HG03135 (cell line): ENCODE measurements around the gene NRG3.

Experiments
- ATAC-seq: cut with Tn5 transposase; IDR thresholded peaks from one replicate; pipeline ENCODE4 v1.9.1; 2021; ENCODE audit warnings: mild to moderate bottlenecking, moderate library complexity; ENCODE audit not compliant: unreplicated experiment

NRG3 gene

DNA sequence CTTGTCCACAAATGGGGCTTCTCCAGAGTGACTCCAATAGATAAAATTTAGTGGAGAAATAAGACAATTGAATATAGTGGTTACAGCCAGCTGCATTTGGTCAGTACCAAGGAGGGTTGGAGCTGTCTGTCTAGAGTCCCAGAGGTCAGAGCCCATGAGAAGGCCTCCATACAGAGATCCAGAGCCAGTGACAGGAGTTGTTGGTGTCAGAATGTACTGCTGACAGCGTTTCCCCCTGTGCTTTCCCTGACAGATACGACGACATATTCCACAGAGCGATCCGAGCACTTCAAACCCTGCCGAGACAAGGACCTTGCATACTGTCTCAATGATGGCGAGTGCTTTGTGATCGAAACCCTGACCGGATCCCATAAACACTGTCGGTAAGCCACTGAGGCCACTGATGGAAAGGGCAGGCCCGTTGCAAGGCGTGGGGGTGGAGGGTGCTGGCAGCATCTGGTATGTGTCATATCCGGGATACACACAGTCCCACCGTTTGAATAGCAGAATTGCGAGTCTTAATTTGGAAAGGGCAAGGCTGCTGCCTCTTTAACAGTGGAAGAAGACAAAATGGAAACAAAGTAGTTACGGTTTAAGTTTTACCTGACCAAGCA lies 483.6 kb downstream of the NRG3 start:
- no peak for ATAC-seq

DNA sequence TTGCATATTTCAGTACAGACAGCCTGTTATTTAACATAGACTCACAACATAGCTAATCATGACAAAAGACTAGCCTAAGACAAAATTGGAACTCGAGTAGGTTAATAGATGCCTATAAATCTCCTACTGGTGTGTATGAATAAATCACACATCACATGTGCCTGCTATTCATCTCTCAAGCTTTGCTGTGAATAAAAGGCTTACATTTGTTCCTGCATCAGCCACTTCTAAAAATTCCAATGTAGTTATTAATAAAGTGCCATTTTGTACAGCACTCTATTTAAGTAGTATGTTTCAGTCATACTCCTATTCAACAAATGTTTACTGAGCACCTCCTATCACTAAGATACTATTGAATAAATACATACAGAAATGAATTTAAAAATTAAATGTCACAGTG lies 486.3 kb downstream of the NRG3 start:
- ATAC-seq: no peak

DNA sequence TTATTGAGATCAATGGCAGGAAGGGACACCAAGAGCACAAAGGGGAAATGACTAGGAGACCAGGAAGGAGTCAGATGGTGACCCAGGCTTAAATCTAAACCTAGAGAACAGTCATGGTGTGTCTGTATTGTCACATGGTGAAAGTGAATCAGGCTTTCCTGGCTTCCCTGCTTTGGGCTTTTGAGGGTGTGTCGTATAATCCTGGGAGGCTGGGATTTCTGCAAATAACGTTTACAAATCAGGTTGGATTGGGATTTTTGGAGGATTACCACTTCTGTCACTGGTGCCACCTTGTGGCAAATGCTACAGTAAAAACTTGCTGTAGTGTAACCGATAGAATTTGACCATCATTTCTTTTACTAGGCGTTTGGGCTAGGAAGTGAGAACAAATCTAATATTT lies 502.6 kb downstream of the NRG3 start:
- ATAC-seq: no peak

DNA sequence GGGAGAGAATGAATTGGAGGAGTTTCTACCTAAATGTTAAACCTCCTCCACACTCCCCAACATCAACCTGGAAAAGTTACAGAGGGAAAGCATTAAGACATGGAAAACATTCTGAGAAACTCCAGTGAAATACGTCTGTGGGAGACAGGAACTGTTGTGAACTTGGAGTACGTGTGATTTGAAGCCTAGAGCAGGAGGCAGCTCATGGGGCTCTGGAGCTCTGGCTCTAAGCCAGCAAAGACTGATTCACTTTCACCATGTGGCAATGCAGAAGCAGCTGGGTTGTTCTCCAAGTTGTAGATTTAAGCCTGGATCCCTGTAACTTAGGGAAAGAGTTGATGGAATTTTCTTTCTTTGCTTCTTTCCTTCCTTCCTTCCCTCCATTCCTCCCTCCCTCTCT lies 503.2 kb downstream of the NRG3 start:
- no peak for ATAC-seq

DNA sequence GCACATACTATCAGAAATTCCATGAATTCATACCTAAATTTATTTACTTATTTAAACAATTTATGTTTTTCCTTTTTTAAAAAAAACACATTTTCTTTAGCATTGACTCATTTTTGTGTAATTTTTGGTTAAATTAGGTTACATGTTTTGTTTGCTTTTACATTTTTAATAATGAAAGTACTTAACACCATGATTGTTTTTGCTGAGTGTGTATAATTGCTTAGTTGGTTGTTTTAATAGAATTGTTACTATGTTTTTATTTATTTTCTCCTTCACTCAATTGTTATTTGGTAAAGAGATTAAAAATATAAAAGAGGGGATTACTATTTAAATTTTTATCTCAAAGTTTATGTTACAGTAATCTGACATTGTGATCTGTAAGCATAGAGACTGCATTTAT lies 508.4 kb downstream of the NRG3 start:
- no peak for ATAC-seq

DNA sequence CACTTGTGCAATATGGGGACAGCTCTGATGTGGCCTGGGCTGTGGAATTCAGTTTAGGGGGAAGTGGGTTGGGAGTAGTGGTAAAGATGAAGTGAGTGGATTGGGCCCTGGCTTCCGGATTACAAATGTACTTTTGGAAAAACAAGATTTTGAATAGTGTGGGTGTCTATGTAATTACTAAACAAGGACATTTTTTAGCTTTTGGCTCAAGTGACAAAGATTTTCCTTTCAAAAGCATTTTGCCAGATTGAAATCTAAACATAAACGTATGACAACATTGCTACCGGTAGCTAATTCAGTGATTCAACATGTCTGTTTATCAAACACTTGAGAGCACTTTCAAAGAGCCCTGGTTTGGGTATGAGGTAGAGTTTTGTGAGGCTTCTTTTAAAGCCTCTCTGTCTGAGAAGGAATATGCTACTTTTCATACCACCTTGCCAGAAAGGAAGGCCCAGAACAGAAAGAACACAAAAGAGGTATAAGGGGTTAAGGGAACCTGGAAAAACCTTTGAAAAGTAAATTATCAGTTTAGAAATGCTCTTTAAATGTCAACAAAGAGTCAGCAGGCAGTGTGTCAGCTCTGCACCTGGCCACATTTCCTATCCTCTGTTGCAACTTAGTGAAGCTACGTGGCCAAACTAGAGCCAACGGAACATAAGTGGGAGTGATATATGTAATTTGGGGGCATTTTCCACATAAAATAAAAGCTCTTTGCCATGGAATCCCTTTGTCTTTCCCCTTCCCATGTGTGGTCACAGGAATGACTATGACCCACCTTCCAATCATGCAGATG lies 516.1 kb downstream of the NRG3 start:
- no peak for ATAC-seq

DNA sequence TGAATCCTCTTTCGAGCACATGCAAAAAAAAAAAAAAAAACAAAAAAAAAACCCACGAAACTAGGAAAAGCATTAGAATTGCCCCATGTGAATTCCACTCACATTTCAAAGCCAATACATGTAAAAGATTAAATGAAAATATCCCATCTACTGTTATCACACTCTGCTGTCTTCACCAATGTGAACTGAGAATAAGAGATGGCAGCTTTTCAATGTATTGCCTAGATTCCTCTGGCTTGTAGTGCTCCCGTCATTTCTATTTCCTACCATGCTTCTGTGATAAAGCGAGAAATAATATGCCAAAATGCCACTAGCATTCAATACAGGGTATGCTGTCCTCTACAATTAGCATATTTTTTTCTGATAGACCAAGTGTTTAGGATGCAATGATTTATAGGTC lies 517.0 kb downstream of the NRG3 start:
- ATAC-seq: no peak

DNA sequence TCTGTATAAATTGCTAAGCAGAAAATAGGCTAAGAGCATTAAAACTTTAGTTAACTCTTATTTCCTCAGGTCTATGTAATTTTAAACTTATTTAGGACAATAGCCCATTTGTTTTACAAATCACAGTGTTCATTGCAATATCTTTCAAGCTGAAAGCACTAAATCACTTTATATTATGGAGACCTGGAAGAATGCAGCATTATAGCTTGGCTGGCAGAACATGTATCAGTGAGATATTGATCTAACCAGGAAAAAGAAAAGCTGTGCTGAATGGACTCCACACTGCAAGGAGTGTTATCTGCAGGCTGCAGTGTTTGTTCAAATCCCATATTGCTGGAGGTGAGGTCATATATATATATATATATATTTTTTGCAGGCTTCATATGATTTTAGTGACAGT lies 517.5 kb downstream of the NRG3 start:
- ATAC-seq: no peak

DNA sequence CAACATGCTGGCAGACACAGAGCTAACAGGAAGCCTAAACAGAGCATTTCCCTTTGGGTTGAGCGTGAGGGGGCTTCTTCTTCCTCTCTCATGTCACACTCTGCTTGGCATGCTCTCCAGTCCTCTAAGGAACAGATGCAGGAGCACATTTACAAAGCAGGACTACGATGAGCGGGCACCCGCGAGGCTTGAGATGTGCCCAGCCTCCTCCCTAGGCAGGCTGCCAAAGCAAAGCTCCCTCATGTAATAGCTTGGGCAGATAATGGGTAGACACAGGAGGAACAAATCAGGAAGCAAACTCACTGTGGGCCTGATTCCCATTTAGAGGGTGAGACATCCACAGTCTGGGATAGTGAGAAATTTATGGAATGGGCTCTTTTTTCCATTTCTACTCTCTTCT lies 519.1 kb downstream of the NRG3 start:
- ATAC-seq: no peak

DNA sequence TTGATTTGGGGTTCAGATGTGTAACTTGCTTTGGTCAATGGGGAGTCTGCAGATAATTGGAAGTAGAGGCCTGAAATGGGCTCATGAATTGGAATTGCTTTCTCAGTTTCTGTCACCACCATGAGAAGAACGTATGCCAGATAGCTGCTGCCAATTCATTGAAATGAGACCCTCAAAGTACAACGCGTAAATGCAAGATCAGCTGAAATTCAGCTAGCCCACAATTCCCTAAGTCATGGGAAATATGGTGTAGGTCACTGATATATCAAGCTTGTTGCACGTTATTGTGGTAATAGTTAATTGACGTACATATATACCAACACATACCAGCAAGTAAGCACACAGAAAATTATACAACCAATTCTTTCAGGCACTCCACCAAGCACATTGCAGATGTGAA lies 520.0 kb downstream of the NRG3 start:
- no peak for ATAC-seq

DNA sequence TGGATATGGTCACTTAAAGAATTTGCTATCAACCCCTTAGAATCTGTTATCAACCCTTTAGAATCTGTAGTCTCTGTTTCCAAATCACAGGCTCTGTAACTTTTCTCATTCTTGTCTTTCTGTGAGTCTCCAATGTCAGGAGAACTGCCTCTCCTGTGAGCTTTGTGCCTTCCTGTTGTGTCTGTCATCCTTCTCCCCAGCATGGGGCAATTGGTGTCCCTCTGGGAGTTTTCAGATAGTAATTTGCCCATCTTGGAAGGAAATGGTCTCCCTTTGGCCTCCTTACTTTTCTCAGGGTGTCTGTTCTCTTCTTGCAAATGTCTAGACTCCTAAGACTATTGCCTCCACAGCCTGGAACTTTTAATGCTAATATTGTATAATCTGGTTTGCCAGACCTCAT lies 521.9 kb downstream of the NRG3 start:
- no peak for ATAC-seq

DNA sequence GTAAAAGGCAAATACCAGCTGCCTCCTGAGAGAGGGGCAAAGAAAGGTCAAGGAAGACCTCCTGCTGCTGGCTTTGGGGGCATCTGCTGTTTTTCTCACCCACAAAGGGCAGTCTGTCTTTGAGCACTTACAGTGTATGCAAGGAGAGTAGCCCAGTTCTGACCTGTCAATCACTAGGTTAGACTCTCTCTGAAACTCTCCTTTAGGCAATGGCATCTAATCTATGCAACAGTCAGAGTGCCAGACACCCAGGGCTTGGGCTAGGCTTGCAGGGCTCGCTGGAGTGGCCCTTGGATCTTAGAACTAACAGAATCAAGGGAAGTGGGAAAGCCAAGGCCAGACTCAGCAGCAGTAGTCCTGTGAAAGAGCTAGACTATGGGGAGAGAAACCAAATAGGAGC lies 522.9 kb downstream of the NRG3 start:
- ATAC-seq: no peak

DNA sequence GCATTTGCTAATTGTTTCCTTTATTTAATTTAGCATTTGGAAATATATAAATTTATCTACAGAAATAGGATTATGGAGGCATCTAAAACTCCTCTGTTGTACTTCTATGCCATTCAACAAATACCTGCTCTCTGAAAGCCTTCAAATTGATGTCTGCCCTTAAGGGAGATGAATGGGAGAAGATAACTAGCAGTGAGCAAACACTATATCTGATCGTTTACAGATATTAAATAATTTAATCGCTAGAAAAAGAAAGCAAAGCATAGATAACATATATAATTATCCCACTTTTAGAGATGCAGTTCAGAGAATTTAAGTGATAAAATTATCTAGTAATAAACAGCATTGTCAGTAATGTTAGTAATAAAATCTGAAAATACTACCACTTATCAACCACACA lies 524.9 kb downstream of the NRG3 start:
- no peak for ATAC-seq

DNA sequence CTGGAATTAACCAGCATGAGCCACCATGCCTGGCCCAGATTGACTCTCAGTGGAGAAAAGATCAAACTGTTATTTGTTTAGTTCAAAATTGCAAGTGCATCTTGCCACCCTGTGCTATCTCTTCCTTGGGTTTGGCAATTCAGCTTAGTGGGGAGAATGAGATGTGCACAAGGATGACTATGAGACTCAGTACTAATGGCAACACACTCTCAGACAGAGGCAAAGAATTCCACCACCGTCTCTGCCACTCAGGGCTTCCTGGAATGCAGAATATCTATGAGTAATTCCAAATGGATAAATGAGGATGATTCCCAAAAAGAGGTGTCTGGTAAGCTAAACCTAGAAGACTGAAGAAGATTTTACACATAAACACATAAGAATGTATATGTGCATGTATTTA lies 525.8 kb downstream of the NRG3 start:
- ATAC-seq: no peak

DNA sequence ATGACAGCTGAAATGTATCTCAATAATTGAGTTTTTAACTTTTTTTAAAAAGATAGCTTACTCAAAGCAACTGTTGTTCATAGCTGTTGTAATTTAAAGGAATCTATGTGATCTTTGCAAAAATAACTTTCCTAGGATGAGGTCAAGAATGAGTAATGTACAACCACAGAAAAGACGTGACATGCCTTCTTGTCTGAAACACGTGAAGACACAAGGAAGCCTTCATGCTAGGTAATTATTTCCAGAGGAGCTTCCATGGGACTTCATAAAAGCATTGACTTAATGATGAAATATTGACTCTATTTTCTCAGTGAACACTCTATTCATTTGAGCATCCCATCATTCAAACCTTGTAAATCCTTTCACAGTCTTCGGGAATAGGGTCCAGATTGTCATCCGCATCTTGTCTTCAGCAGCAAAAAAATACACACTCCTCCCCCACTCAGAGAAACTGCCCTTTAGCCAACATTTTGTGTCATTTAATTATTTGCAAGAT lies 528.0 kb downstream of the NRG3 start:
- ATAC-seq: no peak

DNA sequence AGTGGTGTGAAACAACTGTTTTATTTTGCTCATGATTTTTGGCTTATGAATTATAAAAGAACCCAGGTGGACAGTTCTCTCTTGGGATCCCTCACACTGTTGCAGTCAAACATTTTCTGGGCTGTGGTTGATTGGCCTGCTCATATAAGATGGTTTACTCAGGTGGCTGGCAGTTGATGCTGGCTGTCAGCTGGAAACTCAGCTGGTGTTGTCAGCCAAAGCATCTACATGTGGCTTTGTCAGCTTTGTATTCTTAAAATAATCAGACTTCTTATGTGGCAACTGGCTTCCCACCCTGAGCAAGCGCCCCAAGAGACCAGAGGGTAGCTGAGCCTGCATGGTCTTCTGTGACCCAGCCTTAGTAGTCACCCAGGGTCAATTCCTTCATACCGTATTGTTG lies 534.7 kb downstream of the NRG3 start:
- ATAC-seq: no peak

DNA sequence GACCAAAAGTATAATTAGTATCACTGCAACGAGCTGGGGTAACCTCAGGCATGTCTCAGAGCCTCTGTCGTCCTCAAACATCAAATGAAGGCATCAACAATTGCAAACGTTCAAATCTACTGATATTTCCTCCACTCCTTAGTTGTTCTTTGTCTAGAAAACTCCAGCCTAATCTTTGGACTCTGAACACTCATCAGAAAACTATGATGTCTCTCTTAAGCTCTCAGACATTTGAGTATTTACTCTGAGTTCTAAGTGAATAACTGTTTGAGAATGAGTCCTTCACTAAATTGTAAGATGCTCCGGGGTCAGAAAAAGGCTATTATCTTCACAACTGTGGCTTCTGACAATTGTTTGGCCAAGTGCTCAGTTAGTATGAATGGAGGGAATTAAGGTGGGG lies 536.4 kb downstream of the NRG3 start:
- ATAC-seq: no peak

DNA sequence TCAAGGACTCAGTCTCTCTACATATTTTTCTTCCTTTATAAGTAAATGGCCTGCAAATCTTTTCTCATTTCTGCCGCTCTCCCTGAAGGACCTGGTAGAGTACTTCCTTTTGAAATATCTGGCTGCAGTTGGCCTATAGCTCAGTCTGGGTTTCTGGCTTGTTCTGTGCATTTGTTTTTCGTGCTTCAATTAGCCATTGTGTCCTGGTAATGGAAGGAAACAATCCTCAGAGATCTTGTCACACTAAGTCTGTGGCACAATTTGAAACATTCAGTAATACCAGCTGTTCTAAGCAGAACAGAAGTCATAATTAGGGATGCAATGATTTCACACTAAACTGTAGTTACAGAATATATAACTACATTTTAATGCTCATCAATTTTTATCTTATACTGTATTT lies 545.0 kb downstream of the NRG3 start:
- no peak for ATAC-seq

DNA sequence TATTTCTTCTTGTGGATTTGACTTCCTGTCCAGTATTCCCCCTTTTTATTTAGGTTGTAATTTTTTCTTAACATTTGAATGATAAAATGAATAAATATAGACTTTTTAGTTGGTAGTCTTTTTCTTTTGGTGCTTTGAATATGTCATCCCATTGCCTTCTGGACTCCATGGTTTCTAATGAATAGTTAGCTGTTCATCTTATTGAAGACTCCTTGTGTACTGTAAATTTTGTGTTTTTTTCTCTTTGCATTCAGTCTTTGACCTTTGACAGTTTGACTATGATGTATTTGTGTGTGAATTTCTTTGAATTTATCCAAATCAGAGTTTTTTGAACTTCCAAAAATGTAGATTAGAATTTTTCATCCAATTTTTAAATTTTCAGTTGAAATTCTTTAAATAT lies 554.3 kb downstream of the NRG3 start:
- ATAC-seq: no peak

DNA sequence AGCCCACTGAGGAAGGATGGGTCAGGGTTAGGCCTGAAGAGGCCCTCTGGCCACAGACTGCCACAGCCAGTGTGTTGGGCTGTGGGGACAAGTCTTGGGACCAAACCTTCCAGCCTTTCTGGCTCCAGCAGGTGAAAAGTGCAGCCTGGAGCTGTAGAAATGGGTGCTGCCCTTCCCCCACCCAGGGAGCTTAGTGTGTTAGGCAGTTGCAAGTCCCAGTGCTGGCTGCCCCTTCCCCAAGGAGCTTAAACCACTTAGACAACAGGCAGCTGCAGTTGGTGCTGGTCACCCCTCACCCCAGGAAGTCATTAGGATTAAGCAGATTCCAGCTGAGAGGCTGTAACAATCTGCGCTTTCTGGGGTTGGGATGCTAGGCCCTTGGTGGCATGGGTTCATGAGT lies 563.3 kb downstream of the NRG3 start:
- ATAC-seq: no peak

DNA sequence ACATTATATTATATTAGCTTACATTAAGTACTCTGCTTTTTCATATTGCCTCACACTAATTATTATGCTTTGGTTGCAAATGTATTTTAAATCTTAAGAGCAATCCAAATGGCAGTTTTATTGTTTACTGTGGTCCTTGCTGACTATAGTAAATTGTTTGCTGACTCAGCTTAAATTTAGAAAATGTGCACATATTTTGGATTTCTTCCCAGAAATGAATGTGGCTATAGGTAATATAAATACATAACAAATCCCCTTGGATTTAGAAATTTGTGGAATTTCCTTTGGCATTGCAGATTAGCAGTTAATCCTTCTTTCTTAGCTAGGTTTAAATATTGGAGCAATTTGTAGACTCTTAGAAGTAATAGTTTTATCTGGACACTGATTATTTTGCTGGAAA lies 565.8 kb downstream of the NRG3 start:
- no peak for ATAC-seq

DNA sequence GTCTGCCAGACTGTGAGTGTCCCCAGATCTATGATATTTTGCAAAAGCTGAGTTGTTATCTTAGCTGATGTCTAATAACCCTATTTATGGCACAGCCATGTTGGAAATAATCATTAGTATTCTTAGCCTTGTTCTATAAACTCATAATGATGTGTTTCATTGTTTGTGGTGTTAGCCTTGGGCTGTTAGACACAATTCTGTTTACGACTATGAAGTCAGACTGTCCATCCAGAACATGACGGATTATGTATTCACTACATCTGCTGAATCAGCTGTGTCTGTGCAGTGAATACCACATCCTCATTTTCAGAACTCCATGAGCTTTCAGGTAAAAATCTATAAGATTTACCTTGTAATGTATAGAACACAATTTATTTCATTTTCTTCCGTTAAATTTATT lies 577.1 kb downstream of the NRG3 start:
- no peak for ATAC-seq

DNA sequence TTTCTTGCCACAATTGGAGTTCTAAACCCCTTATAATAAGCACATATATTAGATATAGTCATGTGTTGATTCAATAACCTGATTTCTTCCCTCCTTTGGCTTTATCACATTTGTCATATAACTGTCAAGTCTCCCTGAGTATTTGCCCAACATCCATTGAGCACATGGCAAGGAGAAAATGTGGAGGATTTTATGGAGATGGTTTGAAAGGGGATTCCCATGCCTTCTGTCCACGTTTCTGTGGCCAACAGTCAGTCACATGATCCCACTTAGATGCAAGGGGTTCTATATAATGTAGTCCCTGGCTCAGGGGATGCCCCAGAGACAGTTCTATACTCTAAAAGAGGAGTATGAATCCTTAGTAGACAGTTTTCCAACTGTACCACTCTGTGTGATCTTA lies 577.7 kb downstream of the NRG3 start:
- no peak for ATAC-seq
